H7 (cell line): ENCODE results near the gene KCNQ1OT1. TPM values are rescaled to one million over a fixed set of nuclear protein-coding genes. Genes with fewer than 3 reads are reported as not detected.

Experiments
- DNase-seq: peaks from one replicate; pipeline ENCODE4 v3.0.0; 2012
- H3K27me3 ChIP-seq: 2 replicates; pipeline ENCODE4 v1.6.0; 2011; ENCODE audit warnings: mild to moderate bottlenecking, low read length; ENCODE audit not compliant: control insufficient read depth, insufficient read depth
- H3K36me3 ChIP-seq: replicated peaks from 2 replicates; pipeline ENCODE4 v1.5.1; 2011; ENCODE audit warnings: low read length; ENCODE audit not compliant: control insufficient read depth, insufficient read depth
- H3K4me3 ChIP-seq: 2 replicates; pipeline ENCODE4 v1.5.1; 2011; ENCODE audit warnings: low read depth, mild to moderate bottlenecking, control low read depth, low read length, moderate library complexity; ENCODE audit not compliant: insufficient read depth
- total RNA-seq: library from RNA; depleted of rRNA; stranded (reverse); fragments of >200 nt; shearing (Covaris generic); gene quantifications from 2 replicates; pipeline ENCODE4 v1.2.3, GENCODE V29; 2014

The KCNQ1OT1 gene
- total RNA-seq, 1 experiment from 2014 or later: 0.83 TPM

- Histone ChIP-seq H3K4me3 (no peak overlapping the region), H3K27me3 (peaks cover 18% of the 10 kb centered on the region), H3K36me3 (no peaks in the 10 kb centered on the region)
- no peak for DNase-seq
Measured at GRCh38 chr11:2599561-2600189, 100.1 kb downstream of the KCNQ1OT1 start.

GRCh38 chr11:2595204-2595603 lies 104.6 kb downstream of the KCNQ1OT1 start:
- Histone ChIP-seq H3K27me3 (peaks cover 30% of the 10 kb centered on the region), H3K36me3 (no peaks in the 10 kb centered on the region), H3K4me3 (no peak overlapping the region)
- DNase-seq: no peak

- Histone ChIP-seq H3K27me3 (peaks cover 29% of the 10 kb centered on the region), H3K4me3 (no peak overlapping the region), H3K36me3 (no peaks in the 10 kb centered on the region)
- DNase-seq: no peak
Measured at GRCh38 chr11:2594267-2594666, 105.5 kb downstream of the KCNQ1OT1 start.

- no peaks in the 10 kb centered on the region for H3K36me3 ChIP-seq
- peaks cover 27% of the 10 kb centered on the region for H3K27me3 ChIP-seq
- no peak overlapping the region for H3K4me3 ChIP-seq
- no peak for DNase-seq
Measured at GRCh38 chr11:2593393-2593950, 106.3 kb downstream of the KCNQ1OT1 start.

GRCh38 chr11:2592559-2593392 lies 107.0 kb downstream of the KCNQ1OT1 start:
- H3K4me3 ChIP-seq: no peak overlapping the region
- H3K36me3 ChIP-seq: no peaks in the 10 kb centered on the region
- H3K27me3 ChIP-seq: peaks cover 27% of the 10 kb centered on the region
- DNase-seq: peak; percentile 30

GRCh38 chr11:2591805-2592204 lies 108.0 kb downstream of the KCNQ1OT1 start:
- DNase-seq: peak; percentile 39
- peaks cover 28% of the 10 kb centered on the region for H3K27me3 ChIP-seq
- no peaks in the 10 kb centered on the region for H3K36me3 ChIP-seq
- H3K4me3 ChIP-seq: no peak overlapping the region

- DNase-seq: peak; percentile 73
- Histone ChIP-seq H3K27me3 (peaks cover 29% of the 10 kb centered on the region), H3K36me3 (no peaks in the 10 kb centered on the region), H3K4me3 (no peak overlapping the region)
Measured at GRCh38 chr11:2590965-2591754, 108.6 kb downstream of the KCNQ1OT1 start.

GRCh38 chr11:2590131-2590964 lies 109.4 kb downstream of the KCNQ1OT1 start:
- Histone ChIP-seq H3K36me3 (no peaks in the 10 kb centered on the region), H3K4me3 (no peak overlapping the region), H3K27me3 (peaks cover 29% of the 10 kb centered on the region)
- peak; percentile 35 for DNase-seq

GRCh38 chr11:2589538-2589934 lies 110.3 kb downstream of the KCNQ1OT1 start:
- no peak overlapping the region for H3K4me3 ChIP-seq
- no peak for DNase-seq
- peaks cover 27% of the 10 kb centered on the region for H3K27me3 ChIP-seq
- H3K36me3 ChIP-seq: no peaks in the 10 kb centered on the region

GRCh38 chr11:2588809-2589537 lies 110.8 kb downstream of the KCNQ1OT1 start:
- H3K36me3 ChIP-seq: no peaks in the 10 kb centered on the region
- peaks cover 24% of the 10 kb centered on the region for H3K27me3 ChIP-seq
- peak; percentile 51 for DNase-seq

GRCh38 chr11:2587976-2588748 lies 111.6 kb downstream of the KCNQ1OT1 start:
- Histone ChIP-seq H3K4me3 (no peak overlapping the region), H3K27me3 (peaks cover 22% of the 10 kb centered on the region), H3K36me3 (no peaks in the 10 kb centered on the region)
- peak; percentile 46 for DNase-seq

More at GRCh38 chr11:2588809-2589537, 110.8 kb downstream of the KCNQ1OT1 start:
- H3K4me3 ChIP-seq: no peak overlapping the region

- H3K27me3 ChIP-seq: peaks cover 16% of the 10 kb centered on the region
- DNase-seq: peak; percentile 36
- no peak overlapping the region for H3K4me3 ChIP-seq
- H3K36me3 ChIP-seq: no peaks in the 10 kb centered on the region
Measured at GRCh38 chr11:2587132-2587930, 112.5 kb downstream of the KCNQ1OT1 start.
